GM23338 (cell line): ENCODE data around the gene RPS6KA3. TPM values are rescaled to one million over a fixed set of nuclear protein-coding genes. Genes with fewer than 3 reads are reported as not detected.

Experiments used
- ATAC-seq: fragments of 200-7000 bp; cut with Tn5 transposase; 3 replicates; pipeline ENCODE4 v1.9.1; 2020
- DNase-seq: peaks from one replicate; pipeline ENCODE4 v3.0.0-alpha.2; 2015; ENCODE audit warnings: low spot score
- H2AFZ ChIP-seq: fragments of 200-600 bp; sonication (generic); 2 replicates; pipeline ENCODE4 v1.8.0; 2016; ENCODE audit warnings: antibody characterized with exemption, mild to moderate bottlenecking, moderate library complexity
- H3F3A ChIP-seq: fragments of 200-600 bp; sonication (generic); replicated peaks from 2 replicates; pipeline ENCODE4 v1.8.0; 2017; ENCODE audit warnings: antibody characterized with exemption, mixed run types, low read depth
- H3K27ac ChIP-seq: fragments of 200-600 bp; sonication (generic); 2 replicates; pipeline ENCODE4 v1.6.1; 2016; ENCODE audit warnings: low read depth
- H3K27me3 ChIP-seq: fragments of 200-600 bp; sonication (generic); 2 replicates; pipeline ENCODE4 v1.8.0; 2016; ENCODE audit warnings: mild to moderate bottlenecking, mixed run types, moderate library complexity; ENCODE audit not compliant: insufficient read depth
- H3K36me3 ChIP-seq: fragments of 200-600 bp; sonication (generic); 2 replicates; pipeline ENCODE4 v1.8.0; 2016; ENCODE audit warnings: mild to moderate bottlenecking; ENCODE audit not compliant: insufficient read depth
- H3K4me1 ChIP-seq: fragments of 200-600 bp; sonication (generic); 2 replicates; pipeline ENCODE4 v1.8.0; 2016; ENCODE audit warnings: mild to moderate bottlenecking, moderate library complexity; ENCODE audit not compliant: insufficient read depth
- H3K4me2 ChIP-seq: fragments of 200-600 bp; sonication (generic); 2 replicates; pipeline ENCODE4 v1.7.1; 2017; ENCODE audit warnings: mixed run types
- H3K4me3 ChIP-seq: fragments of 200-600 bp; sonication (generic); 2 replicates; pipeline ENCODE4 v1.6.1; 2016; ENCODE audit warnings: mixed run types
- H3K79me2 ChIP-seq: fragments of 200-600 bp; sonication (generic); replicated peaks from 2 replicates; pipeline ENCODE4 v1.8.0; 2017; ENCODE audit warnings: mild to moderate bottlenecking; ENCODE audit not compliant: insufficient read depth
- H3K9me2 ChIP-seq: fragments of 200-600 bp; sonication (generic); 2 replicates; pipeline ENCODE4 v1.8.0; 2017; ENCODE audit not compliant: insufficient read depth
- H4K20me1 ChIP-seq: fragments of 200-600 bp; sonication (generic); replicated peaks from 2 replicates; pipeline ENCODE4 v1.8.0; 2017; ENCODE audit warnings: mild to moderate bottlenecking; ENCODE audit not compliant: insufficient read depth
- H3K27ac Mint-ChIP-seq: 2 replicates; pipeline ENCODE4 v1.8.0; 2020; ENCODE audit warnings: inconsistent platforms, mild to moderate bottlenecking, moderate library complexity, mixed read lengths
- H3K27me3 Mint-ChIP-seq: 3 replicates; pipeline ENCODE4 v1.8.0; 2022; ENCODE audit warnings: low read depth, mild to moderate bottlenecking, moderate library complexity, mixed read lengths, inconsistent platforms; ENCODE audit not compliant: insufficient read depth, poor library complexity
- H3K36me3 Mint-ChIP-seq: 3 replicates; pipeline ENCODE4 v1.8.0; 2021; ENCODE audit warnings: low read depth, mild to moderate bottlenecking, inconsistent platforms, moderate library complexity, mixed read lengths
- H3K4me1 Mint-ChIP-seq: 3 replicates; pipeline ENCODE4 v1.8.0; 2020; ENCODE audit warnings: mild to moderate bottlenecking, inconsistent platforms, mixed read lengths
- H3K4me3 Mint-ChIP-seq: 3 replicates; pipeline ENCODE4 v1.8.0; 2021; ENCODE audit warnings: moderate library complexity, mild to moderate bottlenecking, inconsistent platforms, mixed read lengths
- H3K9me3 Mint-ChIP-seq: 3 replicates; pipeline ENCODE4 v1.8.0; 2020; ENCODE audit warnings: moderate library complexity, mild to moderate bottlenecking, inconsistent platforms, mixed read lengths
- CREB1 ChIP-seq: fragments of 250-450 bp; sonication (Bioruptor Pico); IDR thresholded peaks from 2 replicates; pipeline ENCODE4 v1.5.0; 2020; ENCODE audit warnings: low read depth, mild to moderate bottlenecking, moderate library complexity
- CTCF ChIP-seq, 2 experiments: fragments of 200-600 bp in 1 of 2; sonication (generic) in 1 of 2; conservative IDR thresholded peaks; 2 replicates each; pipeline versions ENCODE4 v1.5.1 to v1.6.1; 2016 to 2017; ENCODE audit warnings: antibody characterized with exemption in 2 of 2, low read depth in 2 of 2, mild to moderate bottlenecking in 2 of 2, moderate library complexity in 1 of 2
- EZH2 ChIP-seq: fragments of 200-600 bp; sonication (generic); IDR thresholded peaks from one replicate; pipeline ENCODE4 v1.8.0; 2017; ENCODE audit warnings: antibody characterized with exemption, mild to moderate bottlenecking, low read depth; ENCODE audit not compliant: unreplicated experiment
- EZH2phosphoT487 ChIP-seq: fragments of 200-600 bp; sonication (generic); IDR thresholded peaks from one replicate; pipeline ENCODE4 v1.8.1; 2018; ENCODE audit warnings: antibody characterized with exemption; ENCODE audit not compliant: unreplicated experiment
- JUNB ChIP-seq: IDR thresholded peaks from one replicate; pipeline ENCODE4 v1.6.1; 2016; ENCODE audit warnings: antibody characterized with exemption; ENCODE audit not compliant: unreplicated experiment
- NANOG ChIP-seq: IDR thresholded peaks from 2 replicates; pipeline ENCODE4 v1.6.1; 2016; ENCODE audit warnings: antibody characterized with exemption, borderline replicate concordance
- POLR2AphosphoS5 ChIP-seq: IDR thresholded peaks from 2 replicates; pipeline ENCODE4 v1.6.1; 2016; ENCODE audit warnings: antibody characterized with exemption, low read depth
- REST ChIP-seq: IDR thresholded peaks from one replicate; pipeline ENCODE4 v1.6.1; 2018; ENCODE audit warnings: antibody characterized with exemption; ENCODE audit not compliant: unreplicated experiment
- STAT1 ChIP-seq: IDR thresholded peaks from one replicate; pipeline ENCODE4 v1.6.1; 2016; ENCODE audit warnings: antibody characterized with exemption; ENCODE audit not compliant: unreplicated experiment
- ZNF114 ChIP-seq: fragments of 250-450 bp; sonication (Bioruptor Pico); IDR thresholded peaks from 2 replicates; pipeline ENCODE4 v1.5.0; 2020; ENCODE audit warnings: mild to moderate bottlenecking, moderate library complexity
- ZNF331 ChIP-seq: fragments of 250-450 bp; sonication (Bioruptor Pico); IDR thresholded peaks from 2 replicates; pipeline ENCODE4 v1.5.0; 2020; ENCODE audit warnings: low read depth, mild to moderate bottlenecking, moderate library complexity
- ZNF462 ChIP-seq: fragments of 250-450 bp; sonication (Bioruptor Pico); IDR thresholded peaks from 2 replicates; pipeline ENCODE4 v1.5.0; 2020; ENCODE audit warnings: mild to moderate bottlenecking, moderate library complexity
- polyA plus RNA-seq: library from polyadenylated mRNA; unstranded; fragments of >200 nt; fragmentation: Nextera tagmentation; extraction: Ambion mirVana; gene quantifications from 2 replicates; pipeline ENCODE4 v1.2.1, GENCODE V29; 2016
- total RNA-seq: library from RNA; depleted of rRNA; stranded (reverse); fragments of >200 nt; shearing (Covaris generic); gene quantifications from 2 replicates; pipeline ENCODE4 v1.2.3, GENCODE V29; 2014
- TF ChIP-seq, protein P1 (sequence below): IDR thresholded peaks from 2 replicates; pipeline ENCODE4 v1.6.1; 2016; ENCODE audit warnings: antibody characterized with exemption

RPS6KA3 gene
- total and polyA plus RNA-seq, 2 experiments from 2014 or later = 3.2 to 12.2 TPM

- ATAC-seq (no peak), DNase-seq (no peak)
- H3K4me3 ChIP-seq = no peak overlapping the region
- H3F3A ChIP-seq = no peaks in the 10 kb centered on the region
- H4K20me1 ChIP-seq = no peaks in the 10 kb centered on the region
- H3K27me3 ChIP-seq = no peaks in the 10 kb centered on the region
- Mint-ChIP-seq H3K9me3 (no peaks in the 10 kb centered on the region), H3K27me3 (peaks cover 2% of the 10 kb centered on the region), H3K27ac (no peak overlapping the region), H3K36me3 (no peaks in the 10 kb centered on the region), H3K4me3 (no peak overlapping the region), H3K4me1 (peaks cover 22% of the 10 kb centered on the region)
- H3K27ac ChIP-seq = no peak overlapping the region
- no peaks in the 10 kb centered on the region for H3K36me3 ChIP-seq
- no peak for TF ChIP-seq ZNF462
- TF ChIP-seq CREB1 = no peak
- TF ChIP-seq REST = no peak
- TF ChIP-seq POLR2AphosphoS5 = no peak
- TF ChIP-seq JUNB = no peak
- no peak for TF ChIP-seq NANOG
- TF ChIP-seq ZNF331 = no peak
- TF ChIP-seq CTCF (conservative IDR thresholded peaks at IDR 0.05; ENCODE audit: low read depth in 2 of 2) = no peak
- TF ChIP-seq STAT1 = no peak
- TF ChIP-seq ZNF114 (CRISPR knock-in tag) = no peak
- TF ChIP-seq EZH2 = no peak
- TF ChIP-seq EZH2phosphoT487 = no peak
- TF ChIP-seq, protein P1, sequence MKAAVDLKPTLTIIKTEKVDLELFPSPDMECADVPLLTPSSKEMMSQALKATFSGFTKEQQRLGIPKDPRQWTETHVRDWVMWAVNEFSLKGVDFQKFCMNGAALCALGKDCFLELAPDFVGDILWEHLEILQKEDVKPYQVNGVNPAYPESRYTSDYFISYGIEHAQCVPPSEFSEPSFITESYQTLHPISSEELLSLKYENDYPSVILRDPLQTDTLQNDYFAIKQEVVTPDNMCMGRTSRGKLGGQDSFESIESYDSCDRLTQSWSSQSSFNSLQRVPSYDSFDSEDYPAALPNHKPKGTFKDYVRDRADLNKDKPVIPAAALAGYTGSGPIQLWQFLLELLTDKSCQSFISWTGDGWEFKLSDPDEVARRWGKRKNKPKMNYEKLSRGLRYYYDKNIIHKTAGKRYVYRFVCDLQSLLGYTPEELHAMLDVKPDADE = no peak
- no peaks in the 10 kb centered on the region for H3K9me2 ChIP-seq
- no peaks in the 10 kb centered on the region for H3K79me2 ChIP-seq
- H3K4me2 ChIP-seq = no peak overlapping the region
- no peaks in the 10 kb centered on the region for H3K4me1 ChIP-seq
- H2AFZ ChIP-seq = no peak overlapping the region
Measured at GRCh38 chrX:20215565-20215964, 51.1 kb downstream of the RPS6KA3 start.
